ENCODE data around the gene KCNG4.

KCNG4 gene

GRCh38 chr16:84271037-84271436 is 31.2 kb upstream of the KCNG4 start:
- Histone ChIP-seq H3K4me1 (no peaks in the 10 kb centered on the region), H3K27ac (no peak overlapping the region), H3K9me3 (no peaks in the 10 kb centered on the region), H3K27me3 (peaks cover 0 to 16% of the 10 kb centered on the region in 2 donors), H3K4me3 (no peak overlapping the region), H3K36me3 (no peaks in the 10 kb centered on the region)
- intact Hi-C loops (cut with DNase I; ENCODE audit: low total_unique reads), result loop anchor here (5.0 kb wide), 1 partner anchor 211 kb away; no protein-coding TSS in a partner anchor
- no peak for DNase-seq
- TF ChIP-seq CTCF (IDR thresholded peaks at IDR 0.05), result no peak

GRCh38 chr16:84270531-84270930 is 30.7 kb upstream of the KCNG4 start:
- no peak overlapping the region for H3K27ac ChIP-seq
- no peak for DNase-seq
- TF ChIP-seq CTCF (IDR thresholded peaks at IDR 0.05), result no peak
- H3K27me3 ChIP-seq, result peaks cover 0 to 16% of the 10 kb centered on the region in 2 donors
- H3K9me3 ChIP-seq, result no peaks in the 10 kb centered on the region
- intact Hi-C loops (cut with DNase I; ENCODE audit: low total_unique reads), result loop anchor here (5.0 kb wide), 1 partner anchor 212 kb away; no protein-coding TSS in a partner anchor
- no peak overlapping the region for H3K4me3 ChIP-seq
- no peaks in the 10 kb centered on the region for H3K4me1 ChIP-seq
- H3K36me3 ChIP-seq, result no peaks in the 10 kb centered on the region

GRCh38 chr16:84270071-84270470 is 30.3 kb upstream of the KCNG4 start:
- Histone ChIP-seq H3K4me3 (no peak overlapping the region), H3K27me3 (peaks cover 0 to 16% of the 10 kb centered on the region in 2 donors), H3K36me3 (no peaks in the 10 kb centered on the region), H3K9me3 (no peaks in the 10 kb centered on the region), H3K27ac (no peak overlapping the region), H3K4me1 (no peaks in the 10 kb centered on the region)
- intact Hi-C loops (cut with DNase I; ENCODE audit: low total_unique reads), result loop anchor here (5.0 kb wide), 1 partner anchor 212 kb away; no protein-coding TSS in a partner anchor
- no peak for TF ChIP-seq CTCF (IDR thresholded peaks at IDR 0.05)
- DNase-seq, result no peak

GRCh38 chr16:84268291-84269040 is 28.7 kb upstream of the KCNG4 start:
- no peak overlapping the region for H3K27ac ChIP-seq
- no peak for DNase-seq
- H3K4me3 ChIP-seq, result no peak overlapping the region
- TF ChIP-seq CTCF (IDR thresholded peaks at IDR 0.05), result no peak
- intact Hi-C loops (cut with DNase I; ENCODE audit: low total_unique reads), result no loop called here
- no peaks in the 10 kb centered on the region for H3K9me3 ChIP-seq
- H3K4me1 ChIP-seq, result no peaks in the 10 kb centered on the region
- H3K36me3 ChIP-seq, result no peaks in the 10 kb centered on the region
- peaks cover 0 to 17% of the 10 kb centered on the region in 2 donors for H3K27me3 ChIP-seq

GRCh38 chr16:84267380-84267779 is 27.6 kb upstream of the KCNG4 start:
- peaks cover 0 to 20% of the 10 kb centered on the region in 2 donors for H3K27me3 ChIP-seq
- no peaks in the 10 kb centered on the region for H3K36me3 ChIP-seq
- H3K27ac ChIP-seq, result no peak overlapping the region
- DNase-seq, result no peak
- TF ChIP-seq CTCF (IDR thresholded peaks at IDR 0.05), result no peak
- intact Hi-C loops (cut with DNase I; ENCODE audit: low total_unique reads), result no loop called here
- no peak overlapping the region for H3K4me3 ChIP-seq
- H3K4me1 ChIP-seq, result no peaks in the 10 kb centered on the region
- no peaks in the 10 kb centered on the region for H3K9me3 ChIP-seq

Data from tibial artery (tissue), 4 donors.